Lung (tissue), 12 donors: ENCODE measurements around the gene C15orf62. TPM values are rescaled to one million over a fixed set of nuclear protein-coding genes. Genes with fewer than 3 reads are reported as not detected.

Experiments used
- ATAC-seq: fragments of 200-7000 bp; cut with Tn5 transposase; one replicate; pipeline ENCODE4 v1.9.1; 2020; ENCODE audit warnings: moderate number of reproducible peaks; ENCODE audit not compliant: insufficient read depth, low FRiP score
- DNase-seq, 3 donors: peaks; one replicate each; pipeline ENCODE4 v3.0.0-alpha.2; 2013 to 2017
- H3K27ac ChIP-seq, 2 donors: one replicate each; pipeline ENCODE4 v1.5.1; 2013; ENCODE audit warnings: mild to moderate bottlenecking in 2 of 2, moderate library complexity in 2 of 2, control low read depth in 1 of 2, inconsistent platforms in 1 of 2, low read depth in 1 of 2, low read length in 1 of 2
- H3K27me3 ChIP-seq, 3 donors: one replicate each; pipeline ENCODE4 v1.5.1; 2013; ENCODE audit warnings: low read length in 2 of 3; ENCODE audit not compliant: control insufficient read depth in 3 of 3, insufficient read depth in 3 of 3
- H3K36me3 ChIP-seq, 4 donors: one replicate each; pipeline ENCODE4 v1.5.1; 2013; ENCODE audit warnings: low read length in 4 of 4, mild to moderate bottlenecking in 1 of 4, moderate library complexity in 1 of 4; ENCODE audit not compliant: control insufficient read depth in 4 of 4, insufficient read depth in 4 of 4
- H3K4me1 ChIP-seq, 5 donors: one replicate each; pipeline ENCODE4 v1.5.1; 2013; ENCODE audit warnings: low read length in 5 of 5, mild to moderate bottlenecking in 2 of 5, moderate library complexity in 1 of 5; ENCODE audit not compliant: control insufficient read depth in 5 of 5, insufficient read depth in 5 of 5
- H3K4me3 ChIP-seq: one replicate; pipeline ENCODE4 v1.5.1; 2013; ENCODE audit warnings: mild to moderate bottlenecking, control low read depth, moderate library complexity
- H3K9ac ChIP-seq, 2 donors: one replicate each; pipeline ENCODE4 v1.5.1; 2013; ENCODE audit warnings: low read length in 2 of 2, control low read depth in 1 of 2; ENCODE audit not compliant: insufficient read depth in 1 of 2
- H3K9me3 ChIP-seq, 4 donors: one replicate each; pipeline ENCODE4 v1.5.1; 2013; ENCODE audit warnings: low read length in 3 of 4, mild to moderate bottlenecking in 1 of 4, moderate library complexity in 1 of 4; ENCODE audit not compliant: control insufficient read depth in 4 of 4, insufficient read depth in 3 of 4
- WGBS, 2 donors: extraction: QIAGEN DNeasy Blood & Tissue Kit; methylation state at CpG; one replicate each; pipeline ENCODE4 v1.1.7; 2013; 5-methylcytosine and 5-hydroxymethylcytosine counted together
- polyA plus RNA-seq, 2 donors: library from polyadenylated mRNA; stranded (reverse); fragments of 200-250 nt; gene quantifications; one replicate each; pipeline ENCODE4 v1.2.1, GENCODE V29; 2013
- total RNA-seq, 2 donors: library from RNA; depleted of rRNA in 1 of 2; stranded (reverse); fragments of >200 nt in 1 of 2; gene quantifications; one replicate each; pipeline ENCODE4 v1.2.1, GENCODE V29; 2014 to 2021
- TF ChIP-seq, protein P1 (sequence below): IDR thresholded peaks from 2 replicates; pipeline ENCODE4 v1.5.1; 2012; ENCODE audit warnings: mild to moderate bottlenecking; ENCODE audit errors: control extremely low read depth, extremely low read depth
- donor health status: control.
- donor health status: control.
- donor health status: Bipolar disorder and iron deficiency.
- donor health status: healthy.
- donor health status: DM: yes; HTN: yes; CAD: no.

The C15orf62 gene
- total and polyA plus RNA-seq, 4 donors, result 0.34 to 1.5 (median 0.73) TPM

DNA sequence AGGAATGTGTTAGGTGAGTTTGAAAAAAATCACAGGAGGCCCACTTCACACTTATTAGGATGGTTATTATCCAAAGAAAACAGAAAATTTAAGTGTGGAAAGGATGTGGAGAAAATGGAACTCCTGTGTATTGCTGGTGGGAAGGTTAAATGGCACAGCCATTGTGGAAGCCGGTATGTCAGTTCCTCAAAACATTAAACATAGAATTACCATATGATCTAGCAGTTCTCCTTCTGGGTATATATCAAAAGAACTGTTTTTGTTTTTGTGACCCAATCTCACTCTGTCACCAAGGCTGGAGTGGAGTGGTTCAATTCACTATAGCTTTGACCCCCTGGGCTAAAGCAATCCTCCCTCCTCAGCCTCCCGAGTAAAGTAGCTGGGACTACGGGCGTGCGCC lies 26.7 kb downstream of the C15orf62 start:
- H3K4me1 ChIP-seq, result peaks cover 0 to 8% (median 0%) of the 10 kb centered on the region in 5 donors
- H3K9me3 ChIP-seq, result no peaks in the 10 kb centered on the region
- H3K27me3 ChIP-seq, result no peaks in the 10 kb centered on the region
- 83 to 92% methylated on average over 5 of the region's 5 CpGs for WGBS, 2 donors
- TF ChIP-seq, protein P1, sequence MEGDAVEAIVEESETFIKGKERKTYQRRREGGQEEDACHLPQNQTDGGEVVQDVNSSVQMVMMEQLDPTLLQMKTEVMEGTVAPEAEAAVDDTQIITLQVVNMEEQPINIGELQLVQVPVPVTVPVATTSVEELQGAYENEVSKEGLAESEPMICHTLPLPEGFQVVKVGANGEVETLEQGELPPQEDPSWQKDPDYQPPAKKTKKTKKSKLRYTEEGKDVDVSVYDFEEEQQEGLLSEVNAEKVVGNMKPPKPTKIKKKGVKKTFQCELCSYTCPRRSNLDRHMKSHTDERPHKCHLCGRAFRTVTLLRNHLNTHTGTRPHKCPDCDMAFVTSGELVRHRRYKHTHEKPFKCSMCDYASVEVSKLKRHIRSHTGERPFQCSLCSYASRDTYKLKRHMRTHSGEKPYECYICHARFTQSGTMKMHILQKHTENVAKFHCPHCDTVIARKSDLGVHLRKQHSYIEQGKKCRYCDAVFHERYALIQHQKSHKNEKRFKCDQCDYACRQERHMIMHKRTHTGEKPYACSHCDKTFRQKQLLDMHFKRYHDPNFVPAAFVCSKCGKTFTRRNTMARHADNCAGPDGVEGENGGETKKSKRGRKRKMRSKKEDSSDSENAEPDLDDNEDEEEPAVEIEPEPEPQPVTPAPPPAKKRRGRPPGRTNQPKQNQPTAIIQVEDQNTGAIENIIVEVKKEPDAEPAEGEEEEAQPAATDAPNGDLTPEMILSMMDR, result no peak
- H3K9ac ChIP-seq, result no peak overlapping the region
- no peak for DNase-seq
- H3K27ac ChIP-seq, result no peak overlapping the region
- no peak overlapping the region for H3K4me3 ChIP-seq
- ATAC-seq, result no peak
- peaks cover 0 to 6% (median 1%) of the 10 kb centered on the region in 4 donors for H3K36me3 ChIP-seq

DNA sequence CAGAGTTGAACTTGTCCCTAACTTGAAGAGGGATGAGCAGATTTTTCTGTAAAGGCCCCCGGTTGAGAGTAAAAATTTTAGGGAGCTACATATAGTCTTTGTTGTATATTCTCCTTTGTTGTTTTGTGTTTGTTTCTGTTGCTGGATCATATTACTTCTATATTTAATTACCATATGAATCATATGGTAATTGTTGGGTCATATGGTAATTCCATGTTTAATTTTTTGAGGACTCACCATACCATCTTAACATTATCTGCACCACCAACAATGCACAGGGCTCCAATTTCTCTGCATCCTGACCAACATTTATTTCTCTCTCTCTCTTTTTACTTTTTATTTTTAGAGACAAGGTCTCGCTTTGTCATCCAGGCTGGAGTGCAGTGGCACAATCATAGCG lies 29.7 kb downstream of the C15orf62 start:
- ATAC-seq, result no peak
- no peaks in the 10 kb centered on the region for H3K9me3 ChIP-seq
- H3K27ac ChIP-seq, result no peak overlapping the region
- peaks cover 0 to 6% (median 1%) of the 10 kb centered on the region in 4 donors for H3K36me3 ChIP-seq
- WGBS, 2 donors, result 94 to 98% methylated on average over 3 of the region's 3 CpGs
- no peak overlapping the region for H3K9ac ChIP-seq
- peaks cover 0 to 5% (median 0%) of the 10 kb centered on the region in 5 donors for H3K4me1 ChIP-seq
- TF ChIP-seq, protein P1, result no peak
- no peak for DNase-seq
- H3K27me3 ChIP-seq, result no peaks in the 10 kb centered on the region
- H3K4me3 ChIP-seq, result no peak overlapping the region

DNA sequence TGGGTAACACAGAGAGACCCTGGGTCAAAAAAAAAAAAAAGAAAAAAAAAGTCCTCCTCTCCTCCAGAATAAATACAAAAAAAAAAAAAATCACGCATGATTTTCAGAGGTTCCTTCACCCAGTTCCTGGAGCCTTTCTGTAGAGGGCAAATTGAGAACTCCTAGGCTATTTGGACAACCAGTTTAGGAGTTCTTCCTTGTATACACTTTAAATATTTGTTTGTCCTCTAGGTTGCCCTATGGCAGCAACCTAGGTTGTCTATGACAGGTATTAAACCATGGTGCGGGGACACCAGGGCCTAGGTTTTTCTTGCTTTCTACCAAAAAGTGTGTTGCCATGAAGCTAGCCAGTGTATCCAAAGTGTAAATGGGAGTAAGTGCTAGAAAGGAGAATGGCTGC lies 33.3 kb downstream of the C15orf62 start:
- no peak overlapping the region for H3K4me3 ChIP-seq
- TF ChIP-seq, protein P1, result no peak
- H3K27me3 ChIP-seq, result no peaks in the 10 kb centered on the region
- DNase-seq, result no peak
- no peaks in the 10 kb centered on the region for H3K9me3 ChIP-seq
- WGBS, 2 donors, result 81 to 100% methylated on average over 2 of the region's 2 CpGs
- H3K27ac ChIP-seq, result no peak overlapping the region
- H3K9ac ChIP-seq, result no peak overlapping the region
- H3K36me3 ChIP-seq, result peaks cover 0 to 6% (median 1%) of the 10 kb centered on the region in 4 donors
- H3K4me1 ChIP-seq, result peaks cover 0 to 8% (median 5%) of the 10 kb centered on the region in 5 donors
- ATAC-seq, result no peak

DNA sequence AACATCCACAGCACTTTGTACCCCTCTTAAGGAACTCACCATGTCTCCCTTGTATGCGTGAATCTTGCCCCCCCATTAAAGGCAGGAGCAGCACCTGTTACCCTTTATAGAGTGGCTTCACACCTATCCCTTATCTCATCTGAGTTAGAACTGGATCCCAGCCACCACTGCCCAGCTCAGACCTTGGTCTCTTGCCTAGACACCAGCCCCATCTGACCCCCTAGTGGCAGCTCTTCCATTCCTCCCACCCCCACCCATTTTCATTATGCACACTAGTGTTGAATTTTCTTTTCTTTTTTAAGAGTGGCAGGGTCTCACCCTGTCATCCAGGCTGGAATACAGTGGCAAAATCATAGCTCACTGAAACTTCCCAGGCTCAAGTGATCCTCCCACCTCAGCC lies 33.9 kb downstream of the C15orf62 start:
- TF ChIP-seq, protein P1, result no peak
- Histone ChIP-seq H3K4me1 (peaks cover 5 to 12% (median 5%) of the 10 kb centered on the region in 5 donors), H3K27me3 (no peaks in the 10 kb centered on the region), H3K9ac (no peak overlapping the region), H3K9me3 (no peaks in the 10 kb centered on the region), H3K27ac (no peak overlapping the region), H3K4me3 (no peak overlapping the region), H3K36me3 (peaks cover 0 to 6% (median 0%) of the 10 kb centered on the region in 4 donors)
- ATAC-seq (no peak), DNase-seq (no peak)
- 95 to 97% methylated on average over 1 of the region's 1 CpG for WGBS, 2 donors
